Effector memory CD8-positive, alpha-beta T cell (primary cell): ENCODE data around the gene MTMR3.

Experiments used
- ATAC-seq: fragments of 150-1000 bp; cut with Tn5 transposase; replicated peaks from 2 replicates; pipeline ENCODE4 v1.10.0; 2021; ENCODE audit warnings: mild to moderate bottlenecking, moderate library complexity
- DNase-seq, 3 experiments: peaks; one replicate each; pipeline ENCODE4 v3.0.0; 2021
- H3K27ac Mint-ChIP-seq, 2 donors: one replicate each; pipeline ENCODE4 v1.8.0; 2022; ENCODE audit warnings: mild to moderate bottlenecking in 2 of 2, mixed read lengths in 2 of 2, moderate library complexity in 2 of 2
- H3K27me3 Mint-ChIP-seq, 2 donors: one replicate each; pipeline ENCODE4 v1.8.0; 2022; ENCODE audit warnings: mixed read lengths in 2 of 2
- H3K36me3 Mint-ChIP-seq: one replicate; pipeline ENCODE4 v1.8.0; 2022; ENCODE audit warnings: mild to moderate bottlenecking, moderate library complexity, mixed read lengths; ENCODE audit not compliant: insufficient read depth
- H3K4me1 Mint-ChIP-seq, 2 donors: one replicate each; pipeline ENCODE4 v1.8.0; 2022; ENCODE audit warnings: low read depth in 2 of 2, mixed read lengths in 2 of 2
- H3K4me3 Mint-ChIP-seq, 2 donors: one replicate each; pipeline ENCODE4 v1.8.0; 2022; ENCODE audit warnings: mild to moderate bottlenecking in 2 of 2, mixed read lengths in 2 of 2, moderate library complexity in 2 of 2
- H3K9me3 Mint-ChIP-seq, 2 donors: one replicate each; pipeline ENCODE4 v1.8.0; 2022; ENCODE audit warnings: mixed read lengths in 2 of 2

Gene MTMR3

DNA sequence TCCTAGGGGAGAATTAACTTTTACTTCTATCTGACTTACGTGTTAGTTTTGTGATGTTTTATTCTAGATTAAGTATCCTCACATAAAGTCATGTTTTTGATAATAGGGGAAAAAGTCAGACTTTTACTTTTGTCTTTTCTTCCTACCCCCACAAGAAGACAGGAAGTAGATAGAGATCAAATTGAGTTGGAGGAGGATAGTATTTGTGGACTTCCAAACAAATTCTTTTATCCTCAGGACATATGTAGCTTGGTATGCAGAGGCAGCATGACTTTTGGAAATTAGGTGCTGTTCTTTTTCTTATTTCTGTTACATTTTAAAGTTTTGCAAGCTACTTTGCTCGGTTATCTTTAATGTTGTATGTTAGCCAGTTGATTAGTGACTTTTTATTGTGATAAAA lies 61.4 kb downstream of the MTMR3 start:
- ATAC-seq (no peak), DNase-seq (no peak)
- Mint-ChIP-seq H3K4me3 (no peak overlapping the region), H3K27ac (no peak overlapping the region), H3K27me3 (no peaks in the 10 kb centered on the region), H3K9me3 (no peaks in the 10 kb centered on the region), H3K4me1 (peaks cover 31 to 52% of the 10 kb centered on the region in 2 donors), H3K36me3 (peaks cover 3% of the 10 kb centered on the region)

DNA sequence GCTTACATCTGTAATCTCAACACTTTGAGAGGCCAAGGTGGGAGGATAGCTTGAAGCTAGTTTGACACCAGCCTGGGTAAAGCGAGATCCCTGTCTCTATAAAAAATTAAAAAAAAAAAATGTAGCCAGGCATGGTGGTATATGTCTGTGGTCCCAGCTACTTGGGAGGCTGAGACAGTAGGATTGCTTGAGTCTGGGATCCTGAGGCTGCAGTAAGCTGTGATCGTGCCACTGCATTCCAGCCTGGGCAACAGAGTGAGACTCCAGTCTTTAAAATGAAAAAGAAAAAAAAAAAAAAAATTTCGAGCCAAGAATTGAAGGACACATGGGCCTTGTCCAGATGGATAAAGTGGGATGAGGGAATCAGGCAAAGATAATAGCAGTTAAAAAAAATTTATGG lies 62.5 kb downstream of the MTMR3 start:
- H3K36me3 Mint-ChIP-seq = peaks cover 6% of the 10 kb centered on the region
- peak overlapping the region in 1 of 2 donors; percentile 60 for H3K27ac Mint-ChIP-seq
- H3K9me3 Mint-ChIP-seq = no peaks in the 10 kb centered on the region
- DNase-seq (no peak), ATAC-seq (no peak)
- no peaks in the 10 kb centered on the region for H3K27me3 Mint-ChIP-seq
- H3K4me1 Mint-ChIP-seq = peaks cover 28 to 50% of the 10 kb centered on the region in 2 donors
- H3K4me3 Mint-ChIP-seq = no peak overlapping the region

DNA sequence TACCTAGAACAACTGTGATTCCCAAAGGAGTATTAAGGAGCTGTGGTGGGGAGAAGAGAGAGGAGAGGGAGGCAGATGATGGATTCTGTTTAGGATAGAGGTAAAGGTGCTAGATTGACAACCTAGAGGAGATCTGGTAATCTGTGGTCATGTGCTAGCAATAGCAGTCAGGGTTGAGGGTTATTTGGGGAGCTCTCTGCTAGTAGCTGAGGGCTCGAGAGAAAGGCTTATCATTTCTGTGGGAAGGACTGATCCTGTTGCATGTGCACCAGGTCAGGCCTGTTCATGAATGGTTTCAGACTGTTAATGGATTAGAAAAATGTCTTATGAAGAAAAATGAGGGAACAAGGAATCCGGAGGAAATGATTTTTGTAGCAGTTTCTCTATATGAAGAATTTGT lies 63.2 kb downstream of the MTMR3 start:
- no peak for DNase-seq
- Mint-ChIP-seq H3K36me3 (peaks cover 6% of the 10 kb centered on the region), H3K27me3 (no peaks in the 10 kb centered on the region), H3K4me3 (peak overlapping the region in 1 of 2 donors; percentile 1), H3K9me3 (no peaks in the 10 kb centered on the region), H3K27ac (peak overlapping the region; percentile 9 to 60), H3K4me1 (peaks cover 30 to 56% of the 10 kb centered on the region in 2 donors)
- no peak for ATAC-seq

DNA sequence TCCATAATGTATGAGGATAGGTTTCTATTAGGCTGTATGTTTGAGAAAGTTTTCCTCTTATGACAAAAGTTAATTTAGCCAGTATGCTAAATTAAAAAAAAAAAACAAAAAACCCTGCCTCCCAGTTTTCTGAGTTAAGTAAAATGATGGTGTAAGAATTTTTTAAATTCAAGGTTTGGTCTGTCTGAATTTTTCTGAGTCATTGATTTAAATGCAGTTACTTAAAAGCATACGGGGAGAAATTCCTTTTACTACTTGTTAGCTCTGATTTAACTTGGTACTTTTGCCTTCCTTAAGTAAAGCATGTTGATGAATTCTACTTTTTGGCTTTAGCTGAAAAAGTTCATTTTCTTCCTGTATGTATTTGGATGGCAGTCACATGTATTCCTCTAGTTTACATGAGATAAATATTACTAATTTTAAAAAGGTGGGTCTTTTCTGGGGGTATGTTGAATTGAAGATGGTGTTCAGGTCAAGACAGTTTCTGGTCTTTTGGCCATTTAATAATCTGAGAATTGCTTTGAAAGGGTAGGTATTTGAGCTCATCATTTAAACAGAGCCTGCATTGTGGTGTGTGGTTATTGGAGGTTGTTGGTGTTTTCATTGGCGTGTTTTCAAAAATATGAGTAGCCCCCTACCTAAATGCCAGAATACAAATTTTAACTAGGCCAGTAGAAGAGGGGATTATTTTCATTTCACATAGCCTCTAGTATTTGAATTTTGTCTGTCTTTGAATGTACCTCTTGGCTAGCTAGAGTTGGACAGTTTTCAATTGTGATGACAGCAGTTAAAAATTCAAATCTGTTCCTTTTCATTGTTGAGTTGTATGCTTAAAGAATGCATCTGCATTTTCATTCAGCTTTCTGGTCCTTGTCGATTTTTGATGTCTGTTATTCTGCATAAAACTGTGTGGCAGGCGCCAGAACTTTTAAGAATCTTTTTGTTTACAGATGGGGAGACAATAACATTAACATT lies 64.7 kb downstream of the MTMR3 start:
- ATAC-seq (no peak), DNase-seq (no peak)
- no peaks in the 10 kb centered on the region for H3K27me3 Mint-ChIP-seq
- peaks cover 6% of the 10 kb centered on the region for H3K36me3 Mint-ChIP-seq
- peaks cover 31 to 60% of the 10 kb centered on the region in 2 donors for H3K4me1 Mint-ChIP-seq
- no peak overlapping the region for H3K4me3 Mint-ChIP-seq
- no peaks in the 10 kb centered on the region for H3K9me3 Mint-ChIP-seq
- H3K27ac Mint-ChIP-seq = peak overlapping the region in 1 of 2 donors; percentile 63

DNA sequence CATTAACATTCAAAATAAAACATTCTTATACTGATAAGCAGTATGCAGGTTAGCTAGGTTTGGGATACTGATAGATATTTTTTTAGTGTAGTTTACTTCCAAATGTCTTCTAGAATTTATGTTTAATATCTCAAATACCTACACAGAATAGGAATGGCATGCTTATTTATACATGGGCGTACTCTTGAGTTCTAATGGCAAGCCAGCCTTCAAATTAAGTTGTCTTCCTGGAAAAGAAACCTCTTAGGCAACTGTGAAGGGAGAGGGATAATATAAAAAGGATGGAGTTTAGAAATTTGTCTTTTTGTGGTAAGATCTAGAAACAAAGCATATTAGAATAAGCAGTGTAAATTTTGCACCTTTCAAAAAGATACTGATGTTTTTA lies 65.4 kb downstream of the MTMR3 start:
- no peak overlapping the region for H3K4me3 Mint-ChIP-seq
- H3K4me1 Mint-ChIP-seq = peaks cover 35 to 63% of the 10 kb centered on the region in 2 donors
- no peak for ATAC-seq
- H3K9me3 Mint-ChIP-seq = no peaks in the 10 kb centered on the region
- H3K27ac Mint-ChIP-seq = peak overlapping the region in 1 of 2 donors; percentile 63
- no peak for DNase-seq
- H3K36me3 Mint-ChIP-seq = peaks cover 6% of the 10 kb centered on the region
- no peaks in the 10 kb centered on the region for H3K27me3 Mint-ChIP-seq

DNA sequence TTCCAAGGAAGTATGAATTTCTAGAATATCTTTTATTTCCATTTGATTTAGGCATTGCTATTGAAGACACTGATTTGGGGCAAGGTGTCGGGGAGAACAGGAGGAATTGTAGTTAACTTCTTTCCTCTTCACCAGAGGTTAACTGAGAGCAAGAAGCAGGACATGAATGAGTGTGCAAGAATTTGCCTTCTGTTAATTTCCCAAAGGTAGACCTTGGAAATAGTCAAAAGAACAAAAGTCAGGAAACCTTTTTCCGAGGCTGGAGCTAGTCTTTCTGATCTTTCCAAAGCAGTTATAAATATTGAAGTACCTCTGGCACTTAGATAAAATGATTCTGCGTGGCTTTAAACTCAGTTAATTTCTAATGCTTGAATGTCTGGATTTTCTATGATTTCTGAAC lies 66.9 kb downstream of the MTMR3 start:
- Mint-ChIP-seq H3K27ac (no peak overlapping the region), H3K4me1 (peaks cover 34 to 56% of the 10 kb centered on the region in 2 donors), H3K27me3 (no peaks in the 10 kb centered on the region), H3K9me3 (no peaks in the 10 kb centered on the region), H3K4me3 (no peak overlapping the region), H3K36me3 (peaks cover 9% of the 10 kb centered on the region)
- ATAC-seq (no peak), DNase-seq (no peak)

DNA sequence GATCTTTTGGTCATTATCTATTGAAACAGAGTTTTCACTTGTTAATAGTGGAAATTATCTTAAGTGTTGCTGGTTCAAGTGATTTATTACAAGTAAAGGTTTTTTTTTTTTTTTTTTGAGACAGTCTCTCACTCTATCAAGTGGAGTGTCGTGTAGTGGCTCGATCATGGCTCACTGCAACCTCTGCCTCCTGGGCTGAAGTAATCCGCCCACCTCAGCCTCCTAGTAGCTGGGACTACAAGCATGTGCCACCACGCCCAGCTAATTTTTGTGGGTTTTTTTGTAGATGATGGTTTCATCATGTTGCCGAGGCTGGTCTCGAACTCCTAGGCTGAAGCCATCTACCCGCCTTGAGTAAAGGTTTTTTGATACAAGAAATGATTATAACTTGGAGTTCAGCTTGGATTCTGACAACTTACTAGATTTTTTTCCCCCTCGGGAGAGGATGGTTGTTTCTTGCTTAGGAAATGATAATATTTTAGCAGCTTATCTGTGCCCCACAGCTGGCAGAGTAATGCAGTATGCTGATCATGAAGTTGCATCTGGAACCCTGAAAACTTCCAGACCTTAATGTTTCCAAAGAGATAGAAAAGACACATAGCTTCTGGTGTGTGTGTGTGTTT lies 68.9 kb downstream of the MTMR3 start:
- no peak for DNase-seq
- ATAC-seq = no peak
- Mint-ChIP-seq H3K36me3 (peaks cover 9% of the 10 kb centered on the region), H3K27me3 (no peaks in the 10 kb centered on the region), H3K9me3 (no peaks in the 10 kb centered on the region), H3K4me3 (no peak overlapping the region), H3K4me1 (peaks cover 26 to 62% of the 10 kb centered on the region in 2 donors), H3K27ac (no peak overlapping the region)

DNA sequence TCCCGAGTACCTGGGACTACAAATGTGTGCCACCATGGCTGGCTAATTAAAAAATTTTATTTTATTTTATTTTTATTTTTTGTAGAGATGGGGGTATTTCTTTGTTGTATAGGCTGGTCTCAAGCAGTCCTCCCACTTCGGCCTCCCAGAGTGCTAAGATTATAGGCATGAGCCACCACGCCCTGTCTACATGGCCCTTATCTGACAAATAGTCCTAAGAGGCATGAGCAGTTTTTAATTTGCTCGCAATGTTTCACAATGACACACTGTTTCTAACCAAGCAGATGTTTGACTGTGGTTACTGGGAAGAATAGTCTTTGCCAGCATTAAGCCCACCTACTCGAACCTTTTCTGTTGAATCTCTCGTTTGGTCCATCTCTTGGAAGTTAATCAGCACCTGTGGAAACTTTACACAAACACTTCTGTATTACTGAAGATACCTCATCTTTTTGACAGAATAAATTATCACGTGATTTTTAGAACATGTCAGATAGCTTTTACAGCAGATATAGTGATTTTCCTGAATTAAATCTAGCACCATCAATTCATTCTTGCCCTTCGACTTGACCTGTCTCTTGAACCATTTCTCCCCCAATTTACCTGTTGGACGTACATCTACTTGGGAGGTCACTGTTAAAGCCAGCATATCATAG lies 71.4 kb downstream of the MTMR3 start:
- Mint-ChIP-seq H3K27ac (no peak overlapping the region), H3K4me1 (peaks cover 22 to 43% of the 10 kb centered on the region in 2 donors), H3K36me3 (peaks cover 6% of the 10 kb centered on the region), H3K9me3 (no peaks in the 10 kb centered on the region), H3K4me3 (no peak overlapping the region), H3K27me3 (no peaks in the 10 kb centered on the region)
- ATAC-seq (no peak), DNase-seq (no peak)

DNA sequence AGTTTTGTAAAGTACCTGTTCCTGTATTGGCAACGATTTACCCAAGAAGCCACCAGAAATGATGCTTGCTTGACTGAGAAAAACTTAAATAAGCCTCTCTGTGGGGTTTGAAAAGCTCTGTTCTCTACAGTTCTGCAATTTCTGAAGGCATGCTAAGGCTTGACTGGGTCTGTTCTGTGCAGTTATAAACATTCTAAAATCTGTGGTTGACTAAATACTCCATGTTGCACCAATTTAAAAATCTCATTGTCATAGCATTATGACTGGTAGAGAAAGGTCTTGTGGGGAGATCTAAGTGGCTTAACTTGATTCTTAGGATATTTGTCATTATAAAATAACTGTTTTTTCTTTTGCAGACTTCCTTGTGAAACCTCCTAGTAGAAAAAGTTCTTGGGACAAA lies 73.7 kb downstream of the MTMR3 start:
- H3K4me3 Mint-ChIP-seq = no peak overlapping the region
- no peaks in the 10 kb centered on the region for H3K27me3 Mint-ChIP-seq
- H3K4me1 Mint-ChIP-seq = peaks cover 18 to 27% of the 10 kb centered on the region in 2 donors
- no peaks in the 10 kb centered on the region for H3K9me3 Mint-ChIP-seq
- no peak for DNase-seq
- H3K36me3 Mint-ChIP-seq = peaks cover 9% of the 10 kb centered on the region
- ATAC-seq = no peak
- H3K27ac Mint-ChIP-seq = no peak overlapping the region

DNA sequence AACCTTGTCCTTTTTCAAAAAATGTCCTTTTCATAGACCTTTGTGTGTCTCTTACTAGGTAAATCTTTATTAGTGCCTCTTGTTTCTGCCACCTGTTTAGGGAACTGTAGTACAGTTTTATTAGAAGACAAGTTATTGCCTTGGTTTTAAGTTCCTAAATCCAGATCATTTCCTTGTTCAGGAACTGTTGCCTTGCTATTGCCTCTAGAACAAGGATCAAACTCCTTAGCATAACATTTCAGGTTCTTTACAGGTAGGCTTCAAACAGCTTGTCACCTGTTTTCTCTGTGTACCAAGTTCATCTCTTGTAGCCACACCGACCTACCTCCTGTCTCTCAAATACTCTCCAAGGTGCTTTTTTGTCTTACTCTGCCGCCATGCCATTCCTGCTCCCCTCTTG lies 75.2 kb downstream of the MTMR3 start:
- peaks cover 9% of the 10 kb centered on the region for H3K36me3 Mint-ChIP-seq
- ATAC-seq (no peak), DNase-seq (no peak)
- no peak overlapping the region for H3K4me3 Mint-ChIP-seq
- H3K27ac Mint-ChIP-seq = no peak overlapping the region
- peaks cover 15 to 21% of the 10 kb centered on the region in 2 donors for H3K4me1 Mint-ChIP-seq
- no peaks in the 10 kb centered on the region for H3K9me3 Mint-ChIP-seq
- no peaks in the 10 kb centered on the region for H3K27me3 Mint-ChIP-seq

DNA sequence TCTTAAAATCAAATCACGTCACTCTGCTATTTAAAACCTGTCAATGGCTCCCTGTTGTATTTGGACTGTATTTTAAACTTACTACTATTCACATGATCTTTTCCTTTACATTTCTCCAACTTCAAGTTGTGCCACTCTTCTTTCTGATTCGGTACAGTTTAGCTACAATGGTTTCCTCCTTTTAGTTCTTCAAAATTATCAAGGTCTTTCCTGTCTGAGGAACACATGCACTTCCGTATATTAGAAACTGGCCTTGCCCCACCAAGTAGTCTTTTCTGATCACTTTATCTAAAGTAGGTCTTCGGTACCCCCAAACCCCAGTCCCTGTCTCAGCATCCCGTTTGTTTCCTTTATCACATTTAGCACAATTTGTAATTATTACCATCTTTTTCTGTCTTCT lies 81.8 kb downstream of the MTMR3 start:
- H3K27ac Mint-ChIP-seq = peak overlapping the region in 1 of 2 donors; percentile 4
- H3K9me3 Mint-ChIP-seq = no peaks in the 10 kb centered on the region
- ATAC-seq (no peak), DNase-seq (no peak)
- H3K36me3 Mint-ChIP-seq = peaks cover 2% of the 10 kb centered on the region
- no peak overlapping the region for H3K4me3 Mint-ChIP-seq
- no peaks in the 10 kb centered on the region for H3K27me3 Mint-ChIP-seq
- H3K4me1 Mint-ChIP-seq = peaks cover 13 to 38% of the 10 kb centered on the region in 2 donors

DNA sequence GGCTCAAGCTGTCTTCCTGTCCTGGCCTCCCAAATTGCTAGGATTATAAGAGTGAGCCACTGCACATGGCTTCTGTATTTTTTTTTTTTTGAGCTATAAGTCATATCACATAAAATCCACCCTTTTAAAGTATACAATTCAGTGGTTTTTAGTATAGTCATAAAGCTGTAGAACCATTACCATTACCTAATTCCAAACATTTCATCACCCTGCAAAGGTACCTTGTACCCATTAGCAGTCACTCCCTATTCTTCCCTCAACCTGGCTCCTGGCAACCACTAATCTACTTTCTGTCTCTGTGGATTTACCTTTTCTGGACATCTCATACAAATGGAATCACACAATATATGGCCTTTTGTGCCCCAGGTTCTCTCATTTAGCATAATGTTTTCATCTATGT lies 84.5 kb downstream of the MTMR3 start:
- peaks cover 6% of the 10 kb centered on the region for H3K36me3 Mint-ChIP-seq
- ATAC-seq = no peak
- H3K4me1 Mint-ChIP-seq = peaks cover 10 to 40% of the 10 kb centered on the region in 2 donors
- peak overlapping the region in 1 of 2 donors; percentile 35 for H3K27ac Mint-ChIP-seq
- no peak for DNase-seq
- no peaks in the 10 kb centered on the region for H3K27me3 Mint-ChIP-seq
- H3K9me3 Mint-ChIP-seq = no peaks in the 10 kb centered on the region
- no peak overlapping the region for H3K4me3 Mint-ChIP-seq

DNA sequence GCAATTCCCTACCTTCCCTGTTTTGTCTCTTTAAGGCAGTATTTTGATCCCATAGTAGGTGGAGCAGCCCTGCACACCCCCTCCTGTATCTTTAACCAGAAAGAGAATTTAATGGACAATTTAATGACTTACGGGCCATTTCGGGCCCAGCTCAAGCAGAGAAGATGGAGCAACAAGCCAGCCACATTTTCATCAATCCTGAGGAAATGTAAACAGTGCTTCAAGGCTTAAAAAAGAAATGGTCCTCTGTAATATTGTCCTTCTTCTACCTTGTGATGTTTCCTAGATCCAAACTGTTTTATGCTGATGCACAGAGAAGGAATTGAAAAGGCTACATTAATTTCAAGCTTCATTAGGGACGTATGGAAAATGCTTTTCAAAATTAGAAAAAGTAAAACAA lies 88.6 kb downstream of the MTMR3 start:
- Mint-ChIP-seq H3K4me1 (peaks cover 7 to 21% of the 10 kb centered on the region in 2 donors), H3K36me3 (peaks cover 14% of the 10 kb centered on the region), H3K4me3 (no peak overlapping the region), H3K27me3 (no peaks in the 10 kb centered on the region), H3K27ac (no peak overlapping the region), H3K9me3 (no peaks in the 10 kb centered on the region)
- ATAC-seq = no peak
- no peak for DNase-seq
